Upper lobe of left lung (tissue), 6 donors: ENCODE results near the gene COL18A1. TPM values are rescaled to one million over a fixed set of nuclear protein-coding genes. Genes with fewer than 3 reads are reported as not detected.

ENCODE experiments used
- ATAC-seq, 2 donors: fragments of 200-7000 bp; cut with Tn5 transposase; one replicate each; pipeline ENCODE4 v1.9.1; 2022; ENCODE audit warnings: mild to moderate bottlenecking in 2 of 2, moderate library complexity in 2 of 2; ENCODE audit not compliant: low FRiP score in 2 of 2
- DNase-seq, 2 donors: peaks; one replicate each; pipeline ENCODE4 v3.0.0-alpha.2; 2019 to 2020
- H3K27ac ChIP-seq, 4 donors: fragments of 200-600 bp; sonication (generic); one replicate each; pipeline ENCODE4 v1.5.1; 2016 to 2019
- H3K27me3 ChIP-seq, 4 donors: fragments of 200-600 bp; sonication (generic); one replicate each; pipeline ENCODE4 v1.5.1; 2017 to 2019
- H3K36me3 ChIP-seq, 4 donors: fragments of 200-600 bp; sonication (generic); one replicate each; pipeline ENCODE4 v1.5.1; 2016 to 2019
- H3K4me1 ChIP-seq, 4 donors: fragments of 200-600 bp; sonication (generic); one replicate each; pipeline ENCODE4 v1.5.1; 2018 to 2019
- H3K4me3 ChIP-seq, 4 donors: fragments of 200-600 bp; sonication (generic); one replicate each; pipeline ENCODE4 v1.5.1; 2017 to 2019; ENCODE audit warnings: mild to moderate bottlenecking in 2 of 4, moderate library complexity in 1 of 4
- H3K9me3 ChIP-seq, 4 donors: fragments of 200-600 bp; sonication (generic); one replicate each; pipeline ENCODE4 v1.5.1; 2018 to 2019
- CTCF ChIP-seq, 6 experiments: fragments of 450-650 bp in 4 of 6; fragments of 200-600 bp in 2 of 6; sonication (generic) in 2 of 6; IDR thresholded peaks; one replicate each; pipeline ENCODE4 v1.5.1; 2016 to 2019; ENCODE audit warnings: antibody characterized with exemption in 6 of 6
- EP300 ChIP-seq, 4 donors: sonication (generic); formaldehyde crosslinking; IDR thresholded peaks; one replicate each; pipeline ENCODE4 v1.5.1; 2017; ENCODE audit warnings: antibody characterized with exemption in 4 of 4, control low read depth in 2 of 4
- POLR2A ChIP-seq, 4 donors: fragments of 450-650 bp; IDR thresholded peaks; one replicate each; pipeline ENCODE4 v1.5.1; 2016 to 2017; ENCODE audit warnings: antibody characterized with exemption in 4 of 4, mild to moderate bottlenecking in 2 of 4
- POLR2AphosphoS5 ChIP-seq, 2 donors: sonication (generic); formaldehyde crosslinking; IDR thresholded peaks; one replicate each; pipeline ENCODE4 v1.5.1; 2017; ENCODE audit warnings: antibody characterized with exemption in 2 of 2
- WGBS, 2 donors: methylation state at CpG; one replicate each; pipeline ENCODE4 v1.1.5; 2017 to 2018; 5-methylcytosine and 5-hydroxymethylcytosine counted together
- total RNA-seq, 6 donors: library from RNA; depleted of rRNA in 4 of 6; stranded (reverse); fragments of >200 nt in 4 of 6; gene quantifications; one replicate each; pipeline versions ENCODE4 v1.1.0 to v1.2.1, GENCODE V29; 2016 to 2021
- donor health status: DM: no; HTN: no; CAD: no; lungs with moderate emphysema.
- donor health status: DM: no; HTN: yes; CAD: no; lungs with severe emphysema.

Gene COL18A1
- total RNA-seq, 6 donors from 2014 or later, result 34.5 to 138 (median 70.5) TPM

GRCh38 chr21:45379901-45380330 lies 25.0 kb upstream of the COL18A1 start:
- Histone ChIP-seq H3K27me3 (no peaks in the 10 kb centered on the region), H3K4me1 (peaks cover 0 to 3% (median 0%) of the 10 kb centered on the region in 4 donors), H3K36me3 (no peaks in the 10 kb centered on the region), H3K4me3 (no peak overlapping the region), H3K27ac (no peak overlapping the region), H3K9me3 (no peaks in the 10 kb centered on the region)
- peak in 1 of 2 donors; percentile 57 for DNase-seq
- ATAC-seq, result no peak
- TF ChIP-seq POLR2A (IDR thresholded peaks at IDR 0.05), result no peak
- no peak for TF ChIP-seq CTCF (IDR thresholded peaks at IDR 0.05)
- no peak for TF ChIP-seq POLR2AphosphoS5 (IDR thresholded peaks at IDR 0.05)
- TF ChIP-seq EP300 (IDR thresholded peaks at IDR 0.05), result no peak
- WGBS, 2 donors, result 87 to 88% methylated on average over 19 to 30 of the region's 35 CpGs

GRCh38 chr21:45380566-45380965 lies 24.4 kb upstream of the COL18A1 start:
- Histone ChIP-seq H3K27ac (no peak overlapping the region), H3K9me3 (no peaks in the 10 kb centered on the region)
- no peak for TF ChIP-seq CTCF (IDR thresholded peaks at IDR 0.05)
- TF ChIP-seq EP300 (IDR thresholded peaks at IDR 0.05), result no peak
- TF ChIP-seq POLR2AphosphoS5 (IDR thresholded peaks at IDR 0.05), result no peak
- TF ChIP-seq POLR2A (IDR thresholded peaks at IDR 0.05), result no peak

GRCh38 chr21:45381036-45381787 lies 23.8 kb upstream of the COL18A1 start:
- no peaks in the 10 kb centered on the region for H3K9me3 ChIP-seq
- 91% methylated on average over 10 to 24 of the region's 24 CpGs for WGBS, 2 donors
- H3K36me3 ChIP-seq, result no peaks in the 10 kb centered on the region
- H3K4me1 ChIP-seq, result peaks cover 0 to under 1% (median under 1%) of the 10 kb centered on the region in 4 donors
- TF ChIP-seq POLR2AphosphoS5 (IDR thresholded peaks at IDR 0.05) (no peak), POLR2A (IDR thresholded peaks at IDR 0.05) (no peak), CTCF (IDR thresholded peaks at IDR 0.05) (no peak), EP300 (IDR thresholded peaks at IDR 0.05) (no peak)
- no peak overlapping the region for H3K27ac ChIP-seq
- DNase-seq (peak in 1 of 2 donors; percentile 68), ATAC-seq (no peak)
- no peak overlapping the region for H3K4me3 ChIP-seq
- no peaks in the 10 kb centered on the region for H3K27me3 ChIP-seq

More at GRCh38 chr21:45380566-45380965, 24.4 kb upstream of the COL18A1 start:
- DNase-seq (peak in 1 of 2 donors; percentile 43), ATAC-seq (no peak)
- Histone ChIP-seq H3K4me1 (no peaks in the 10 kb centered on the region), H3K27me3 (no peaks in the 10 kb centered on the region), H3K4me3 (no peak overlapping the region), H3K36me3 (no peaks in the 10 kb centered on the region)
- 93 to 95% methylated on average over 30 of the region's 30 CpGs for WGBS, 2 donors

GRCh38 chr21:45381865-45382696 lies 22.9 kb upstream of the COL18A1 start:
- TF ChIP-seq EP300 (IDR thresholded peaks at IDR 0.05) (no peak), CTCF (IDR thresholded peaks at IDR 0.05) (no peak), POLR2AphosphoS5 (IDR thresholded peaks at IDR 0.05) (no peak), POLR2A (IDR thresholded peaks at IDR 0.05) (no peak)
- H3K27me3 ChIP-seq, result no peaks in the 10 kb centered on the region
- peaks cover 7 to 9% (median 9%) of the 10 kb centered on the region in 4 donors for H3K4me1 ChIP-seq
- ATAC-seq (no peak), DNase-seq (peak in 1 of 2 donors; percentile 69)
- 88 to 90% methylated on average over 22 to 28 of the region's 28 CpGs for WGBS, 2 donors
- H3K27ac ChIP-seq, result no peak overlapping the region
- no peak overlapping the region for H3K4me3 ChIP-seq
- no peaks in the 10 kb centered on the region for H3K36me3 ChIP-seq
- no peaks in the 10 kb centered on the region for H3K9me3 ChIP-seq
